GM19351 (cell line): ENCODE data around the gene ARHGAP30.
A peak's percentile ranks its signal among the peaks of the same experiment; 100 is the strongest.
"Not testable (repeated sequence)": the region's sequence is repeated elsewhere in the genome, so short reads cannot be mapped to it uniquely, and the experiment has no call there.

Source experiments
- ATAC-seq: cut with Tn5 transposase; IDR thresholded peaks from one replicate; pipeline ENCODE4 v1.9.1; 2021; ENCODE audit warnings: mild to moderate bottlenecking, moderate library complexity; ENCODE audit not compliant: unreplicated experiment

The ARHGAP30 gene

GRCh38 chr1:161045736-161046604 is 23.7 kb downstream of the ARHGAP30 start, which contains the start of gene USF1:
TSS of gene USF1 (minus strand) at chr1:161045977. CDS start at chr1:161043275, 2,702 bp downstream.
- peak; percentile 61 for ATAC-seq

- ATAC-seq: peak; percentile 52
Observed at GRCh38 chr1:161044908-161045735, 24.6 kb downstream of the ARHGAP30 start.

- ATAC-seq: no peak
Observed at GRCh38 chr1:161044535-161044907, 25.2 kb downstream of the ARHGAP30 start.

- ATAC-seq: no peak
Observed at GRCh38 chr1:161039546-161039945, 30.1 kb downstream of the ARHGAP30 start.

- ATAC-seq: no peak
Observed at GRCh38 chr1:161039154-161039545, 30.5 kb downstream of the ARHGAP30 start.

GRCh38 chr1:161038523-161039153 is 31.1 kb downstream of the ARHGAP30 start, which contains the start of gene TSTD1:
TSS of gene TSTD1 (minus strand) at chr1:161038964. CDS start at chr1:161038889, 75 bp downstream.
- peak; percentile 84 for ATAC-seq

GRCh38 chr1:161037661-161038522 is 31.8 kb downstream of the ARHGAP30 start:
- no peak for ATAC-seq

GRCh38 chr1:161033751-161034150 is 35.9 kb downstream of the ARHGAP30 start:
- no peak for ATAC-seq

- ATAC-seq: no peak
Observed at GRCh38 chr1:161032409-161032808, 37.3 kb downstream of the ARHGAP30 start.

- ATAC-seq: no peak
Observed at GRCh38 chr1:161031874-161032273, 37.8 kb downstream of the ARHGAP30 start.

- ATAC-seq: not testable (repeated sequence)
Observed at GRCh38 chr1:161029466-161029865, 40.2 kb downstream of the ARHGAP30 start.

- ATAC-seq: not testable (repeated sequence)
Observed at GRCh38 chr1:161026954-161027353, 42.7 kb downstream of the ARHGAP30 start.

GRCh38 chr1:161022432-161022831 is 47.3 kb downstream of the ARHGAP30 start:
- not testable (repeated sequence) for ATAC-seq

GRCh38 chr1:161021970-161022353 is 47.7 kb downstream of the ARHGAP30 start:
- no peak for ATAC-seq

GRCh38 chr1:161021165-161021969 is 48.3 kb downstream of the ARHGAP30 start:
- peak; percentile 93 for ATAC-seq

- peak; percentile 36 for ATAC-seq
Observed at GRCh38 chr1:161020509-161021164, 49.1 kb downstream of the ARHGAP30 start, which contains the start of gene F11R. TSS of gene F11R (minus strand) at chr1:161021152. CDS start at chr1:161021073, 79 bp downstream.

- no peak for ATAC-seq
Observed at GRCh38 chr1:161019751-161020495, 49.8 kb downstream of the ARHGAP30 start.

- not testable (repeated sequence) for ATAC-seq
Observed at GRCh38 chr1:161019111-161019660, 50.5 kb downstream of the ARHGAP30 start.
